ENCODE data around the gene BOLA1.
A peak's percentile ranks its signal among the peaks of the same experiment; 100 is the strongest.

BOLA1 gene

GRCh38 chr1:149885339-149886120 lies 13.8 kb upstream of the BOLA1 start:
- TF ChIP-seq FOXM1 (IDR thresholded peaks at IDR 0.05; ENCODE audit: borderline replicate concordance, low read depth) (peak; percentile 81; the same call in 1 of the 2 replicates), NFIC (IDR thresholded peaks at IDR 0.05) (peak; percentile 56; the same call in 1 of the 2 replicates), TAF1 (IDR thresholded peaks at IDR 0.05; ENCODE audit: low read depth) (no peak), EP300 (IDR thresholded peaks at IDR 0.05; ENCODE audit: borderline replicate concordance) (0 out of 2 replicates have a peak, but pooled peaks have one; percentile 11)

GRCh38 chr1:149886396-149887195 lies 12.8 kb upstream of the BOLA1 start:
- TF ChIP-seq EGR1 (IDR thresholded peaks at IDR 0.05) (no peak), CEBPB (IDR thresholded peaks at IDR 0.05) (peak; percentile 61), NFIC (IDR thresholded peaks at IDR 0.05) (no peak), TEAD4 (IDR thresholded peaks at IDR 0.05) (peak; percentile 24; the same call in 1 of the 2 replicates), EP300 (IDR thresholded peaks at IDR 0.05; ENCODE audit: borderline replicate concordance) (peak; percentile 12; the same call in 1 of the 2 replicates), CREB1 (IDR thresholded peaks at IDR 0.05; ENCODE audit: low read depth) (peak; percentile 50; the same call in 1 of the 2 replicates), RAD21 (IDR thresholded peaks at IDR 0.05; ENCODE audit: low read depth) (no peak), REST (IDR thresholded peaks at IDR 0.05; ENCODE audit: low read depth) (no peak), MAX (IDR thresholded peaks at IDR 0.05) (no peak; the same call in 1 of the 2 replicates), USF1 (IDR thresholded peaks at IDR 0.05) (peak; percentile 10; the same call in 1 of the 2 replicates), TCF12 (IDR thresholded peaks at IDR 0.05; ENCODE audit: low read depth) (peak; percentile 78), YY1 (IDR thresholded peaks at IDR 0.05; ENCODE audit: low read depth) (peak; percentile 74; the same call in 1 of the 2 replicates), FOXM1 (IDR thresholded peaks at IDR 0.05; ENCODE audit: borderline replicate concordance, low read depth) (no peak), ZBTB7A (IDR thresholded peaks at IDR 0.05; ENCODE audit: low read depth) (no peak), TAF1 (IDR thresholded peaks at IDR 0.05; ENCODE audit: low read depth) (peak; percentile 76)

GRCh38 chr1:149887196-149887455 lies 12.2 kb upstream of the BOLA1 start:
- TF ChIP-seq TCF12 (IDR thresholded peaks at IDR 0.05; ENCODE audit: low read depth), result peak; percentile 31; the same call in 1 of the 2 replicates

GRCh38 chr1:149887456-149888246 lies 11.7 kb upstream of the BOLA1 start:
- TF ChIP-seq TAF1 (IDR thresholded peaks at IDR 0.05; ENCODE audit: low read depth), result peak; percentile 58
- no peak; the same call in 1 of the 2 replicates for TF ChIP-seq TCF12 (IDR thresholded peaks at IDR 0.05; ENCODE audit: low read depth)
- TF ChIP-seq RAD21 (IDR thresholded peaks at IDR 0.05; ENCODE audit: low read depth), result no peak
- peak; percentile 42; the same call in 1 of the 2 replicates for TF ChIP-seq TEAD4 (IDR thresholded peaks at IDR 0.05)
- TF ChIP-seq REST (IDR thresholded peaks at IDR 0.05; ENCODE audit: low read depth), result no peak
- TF ChIP-seq YY1 (IDR thresholded peaks at IDR 0.05; ENCODE audit: low read depth), result peak; percentile 45; the same call in 1 of the 2 replicates
- no peak for TF ChIP-seq ZBTB7A (IDR thresholded peaks at IDR 0.05; ENCODE audit: low read depth)
- no peak; the same call in none of the 2 replicates for TF ChIP-seq MAX (IDR thresholded peaks at IDR 0.05)
- TF ChIP-seq CREB1 (IDR thresholded peaks at IDR 0.05; ENCODE audit: low read depth), result peak; percentile 66
- TF ChIP-seq CEBPB (IDR thresholded peaks at IDR 0.05), result peak; percentile 67
- peak; percentile 52; the same call in 1 of the 2 replicates for TF ChIP-seq EP300 (IDR thresholded peaks at IDR 0.05; ENCODE audit: borderline replicate concordance)

GRCh38 chr1:149888247-149888998 lies 10.9 kb upstream of the BOLA1 start:
- TF ChIP-seq TEAD4 (IDR thresholded peaks at IDR 0.05), result peak; percentile 55
- no peak for TF ChIP-seq ZBTB7A (IDR thresholded peaks at IDR 0.05; ENCODE audit: low read depth)
- peak; percentile 69 for TF ChIP-seq MAX (IDR thresholded peaks at IDR 0.05)
- TF ChIP-seq NFIC (IDR thresholded peaks at IDR 0.05), result 0 out of 2 replicates have a peak, but pooled peaks have one; percentile 29
- TF ChIP-seq FOXM1 (IDR thresholded peaks at IDR 0.05; ENCODE audit: borderline replicate concordance, low read depth), result no peak
- no peak for TF ChIP-seq EP300 (IDR thresholded peaks at IDR 0.05; ENCODE audit: borderline replicate concordance)
- peak; percentile 57 for TF ChIP-seq RAD21 (IDR thresholded peaks at IDR 0.05; ENCODE audit: low read depth)
- peak; percentile 77 for TF ChIP-seq YY1 (IDR thresholded peaks at IDR 0.05; ENCODE audit: low read depth)
- TF ChIP-seq TCF12 (IDR thresholded peaks at IDR 0.05; ENCODE audit: low read depth), result no peak
